Chondrocyte (in vitro differentiated cells): ENCODE measurements around the gene GLOD5. TPM values are rescaled to one million over a fixed set of nuclear protein-coding genes. Genes with fewer than 3 reads are reported as not detected.

Experiments
- DNase-seq: peaks from one replicate; pipeline ENCODE4 v3.0.0; 2021; ENCODE audit warnings: mixed read lengths, low spot score
- H3K27ac Mint-ChIP-seq: one replicate; pipeline ENCODE4 v1.8.0; 2021; ENCODE audit warnings: mild to moderate bottlenecking, moderate library complexity, mixed read lengths; ENCODE audit not compliant: unreplicated experiment
- H3K27me3 Mint-ChIP-seq: 2 replicates; pipeline ENCODE4 v1.8.0; 2021; ENCODE audit warnings: low read depth, mixed read lengths
- H3K36me3 Mint-ChIP-seq: 2 replicates; pipeline ENCODE4 v1.8.0; 2021; ENCODE audit warnings: low read depth, mixed read lengths
- H3K4me1 Mint-ChIP-seq: 2 replicates; pipeline ENCODE4 v1.8.0; 2021; ENCODE audit warnings: low read depth, mild to moderate bottlenecking, mixed read lengths
- H3K4me3 Mint-ChIP-seq: one replicate; pipeline ENCODE4 v1.8.0; 2021; ENCODE audit warnings: mild to moderate bottlenecking, moderate library complexity, mixed read lengths; ENCODE audit not compliant: unreplicated experiment
- H3K9me3 Mint-ChIP-seq: 2 replicates; pipeline ENCODE4 v1.8.0; 2021; ENCODE audit warnings: low read depth, mixed read lengths
- CTCF ChIP-seq: fragments of 200-600 bp; sonication (generic); IDR thresholded peaks from 2 replicates; pipeline ENCODE4 v1.5.0; 2021; ENCODE audit warnings: antibody characterized with exemption, mild to moderate bottlenecking, moderate library complexity
- total RNA-seq: library from RNA; stranded (reverse); gene quantifications from 3 replicates; pipeline ENCODE4 v1.2.1, GENCODE V29; 2021

GLOD5 gene
- total RNA-seq, 1 donor from 2014 or later: not detected

- no peak overlapping the region for H3K27ac Mint-ChIP-seq
- no peak overlapping the region for H3K4me3 Mint-ChIP-seq
- TF ChIP-seq CTCF: no peak
- no peaks in the 10 kb centered on the region for H3K36me3 Mint-ChIP-seq
- DNase-seq: no peak
- H3K9me3 Mint-ChIP-seq: peaks cover 10% of the 10 kb centered on the region
- H3K27me3 Mint-ChIP-seq: peaks cover 13% of the 10 kb centered on the region
- no peaks in the 10 kb centered on the region for H3K4me1 Mint-ChIP-seq
Measured at GRCh38 chrX:48782795-48783194, 21.2 kb downstream of the GLOD5 start.

GRCh38 chrX:48784726-48785125, 23.2 kb downstream of the GLOD5 start:
- no peak overlapping the region for H3K27ac Mint-ChIP-seq
- H3K36me3 Mint-ChIP-seq: no peaks in the 10 kb centered on the region
- no peak for TF ChIP-seq CTCF
- peaks cover 8% of the 10 kb centered on the region for H3K9me3 Mint-ChIP-seq
- DNase-seq: no peak
- peaks cover 17% of the 10 kb centered on the region for H3K27me3 Mint-ChIP-seq
- H3K4me1 Mint-ChIP-seq: no peaks in the 10 kb centered on the region
- no peak overlapping the region for H3K4me3 Mint-ChIP-seq

- Mint-ChIP-seq H3K4me1 (no peaks in the 10 kb centered on the region), H3K36me3 (no peaks in the 10 kb centered on the region), H3K27me3 (peaks cover 19% of the 10 kb centered on the region), H3K4me3 (no peak overlapping the region), H3K9me3 (peaks cover 8% of the 10 kb centered on the region), H3K27ac (no peak overlapping the region)
- TF ChIP-seq CTCF: no peak
- DNase-seq: no peak
Measured at GRCh38 chrX:48785186-48785539, 23.6 kb downstream of the GLOD5 start.

DNA sequence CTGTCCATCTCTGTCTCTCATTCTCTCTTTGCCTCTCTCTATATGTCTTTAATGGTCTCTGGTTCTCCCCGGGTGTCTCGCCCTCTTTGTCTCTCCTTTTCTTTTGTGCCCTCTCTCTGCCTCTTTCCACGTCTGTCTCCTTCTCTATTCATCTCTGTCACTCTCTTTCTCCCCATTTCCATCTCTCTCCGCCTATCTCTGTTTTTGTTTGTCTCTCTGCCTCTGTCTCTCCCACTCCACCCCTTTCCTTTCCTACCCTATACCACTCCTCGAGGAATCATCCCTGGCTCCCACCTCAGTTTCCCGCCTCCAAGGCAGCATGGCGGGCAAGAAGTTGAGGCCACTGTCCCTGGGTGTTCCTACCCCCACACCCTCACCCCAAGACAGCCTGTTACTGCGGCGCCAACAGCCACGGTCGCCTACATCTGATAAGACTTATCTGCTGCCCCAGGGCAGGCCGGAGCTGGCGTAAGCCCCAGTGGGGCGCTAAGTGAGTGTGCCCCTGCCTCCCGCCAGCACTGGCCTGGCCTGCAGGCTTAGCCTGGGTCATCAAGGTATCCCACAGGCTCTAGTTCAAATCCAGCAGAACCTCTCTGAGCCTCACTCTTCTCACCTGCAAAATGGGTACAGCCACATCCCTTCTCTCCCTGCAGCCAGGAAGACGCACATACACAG, 24.1 kb downstream of the GLOD5 start:
- Mint-ChIP-seq H3K36me3 (no peaks in the 10 kb centered on the region), H3K27ac (no peak overlapping the region), H3K27me3 (peaks cover 19% of the 10 kb centered on the region), H3K4me3 (no peak overlapping the region), H3K4me1 (no peaks in the 10 kb centered on the region), H3K9me3 (peaks cover 8% of the 10 kb centered on the region)
- no peak for DNase-seq
- no peak for TF ChIP-seq CTCF

GRCh38 chrX:48786341-48786800, 24.8 kb downstream of the GLOD5 start, which contains the start of gene GATA1:
TSS of gene GATA1 (plus strand) at chrX:48786590. CDS start at chrX:48791110, 4,520 bp downstream.
- Mint-ChIP-seq H3K27ac (no peak within 1 kb of the TSS), H3K27me3 (peaks cover 19% of the 10 kb centered on the region), H3K4me1 (no peaks in the 10 kb centered on the region), H3K9me3 (peaks cover 8% of the 10 kb centered on the region), H3K36me3 (no peaks in the 10 kb centered on the region), H3K4me3 (no peak within 1 kb of the TSS)
- TF ChIP-seq CTCF: no peak
- DNase-seq: no peak
